Uterus (tissue), 2 donors: ENCODE results near the gene MRGPRX2.

Source experiments
- POLR2A ChIP-seq, 2 donors: fragments of 450-650 bp; IDR thresholded peaks; one replicate each; pipeline ENCODE4 v1.6.1; 2016; ENCODE audit warnings: antibody characterized with exemption in 2 of 2, mild to moderate bottlenecking in 1 of 2, moderate library complexity in 1 of 2
- TF ChIP-seq, protein P1 (sequence below), 4 experiments: fragments of 200-600 bp in 2 of 4; fragments of 450-650 bp in 2 of 4; sonication (generic) in 2 of 4; IDR thresholded peaks; one replicate each; pipeline ENCODE4 v1.5.1; 2016 to 2019; ENCODE audit warnings: antibody characterized with exemption in 4 of 4, mild to moderate bottlenecking in 2 of 4, moderate library complexity in 1 of 4

GRCh38 chr11:19026862-19027261 lies 33.7 kb downstream of the MRGPRX2 start:
- TF ChIP-seq, protein P1, sequence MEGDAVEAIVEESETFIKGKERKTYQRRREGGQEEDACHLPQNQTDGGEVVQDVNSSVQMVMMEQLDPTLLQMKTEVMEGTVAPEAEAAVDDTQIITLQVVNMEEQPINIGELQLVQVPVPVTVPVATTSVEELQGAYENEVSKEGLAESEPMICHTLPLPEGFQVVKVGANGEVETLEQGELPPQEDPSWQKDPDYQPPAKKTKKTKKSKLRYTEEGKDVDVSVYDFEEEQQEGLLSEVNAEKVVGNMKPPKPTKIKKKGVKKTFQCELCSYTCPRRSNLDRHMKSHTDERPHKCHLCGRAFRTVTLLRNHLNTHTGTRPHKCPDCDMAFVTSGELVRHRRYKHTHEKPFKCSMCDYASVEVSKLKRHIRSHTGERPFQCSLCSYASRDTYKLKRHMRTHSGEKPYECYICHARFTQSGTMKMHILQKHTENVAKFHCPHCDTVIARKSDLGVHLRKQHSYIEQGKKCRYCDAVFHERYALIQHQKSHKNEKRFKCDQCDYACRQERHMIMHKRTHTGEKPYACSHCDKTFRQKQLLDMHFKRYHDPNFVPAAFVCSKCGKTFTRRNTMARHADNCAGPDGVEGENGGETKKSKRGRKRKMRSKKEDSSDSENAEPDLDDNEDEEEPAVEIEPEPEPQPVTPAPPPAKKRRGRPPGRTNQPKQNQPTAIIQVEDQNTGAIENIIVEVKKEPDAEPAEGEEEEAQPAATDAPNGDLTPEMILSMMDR (IDR thresholded peaks at IDR 0.05) = no peak
- TF ChIP-seq POLR2A (IDR thresholded peaks at IDR 0.05) = no peak
